A673 (cell line): ENCODE data around the gene GOLGA6D. TPM values are rescaled to one million over a fixed set of nuclear protein-coding genes. Genes with fewer than 3 reads are reported as not detected.
"Not testable (repeated sequence)": the region's sequence is repeated elsewhere in the genome, so short reads cannot be mapped to it uniquely, and the experiment has no call there.

Experiments
- Bru-seq: library from RNA; stranded (reverse); fragments of 400-500 nt; gene quantifications from one replicate; lab custom pipeline; 2021; lab: Mats Ljungman, UMichigan
- BruChase-seq, 2 experiments: library from RNA; stranded (reverse); fragments of 400-500 nt; gene quantifications; one replicate each; lab custom pipeline; 2021; lab: Mats Ljungman, UMichigan
- BruUV-seq: library from RNA; stranded (reverse); fragments of 400-500 nt; replicated peaks from 2 replicates; lab custom pipeline; 2021; lab: Mats Ljungman, UMichigan
- CTCF ChIA-PET: fragments of 300-600 bp; sonication (Branson Sonifier 250); formaldehyde crosslinking; loops from one replicate; lab custom pipeline; 2022; ENCODE audit warnings: antibody characterized with exemption; lab: Charles Lee
- POLR2A ChIA-PET: fragments of 300-600 bp; sonication (Branson Sonifier 250); formaldehyde crosslinking; loops from one replicate; lab custom pipeline; 2022; ENCODE audit warnings: antibody characterized with exemption; ENCODE audit not compliant: low non-redundant PET; lab: Charles Lee
- DNase-seq: peaks from one replicate; pipeline ENCODE4 v3.0.0-alpha.2; 2015; ENCODE audit warnings: low spot score
- H3K27ac ChIP-seq: fragments of 200-600 bp; sonication (generic); 2 replicates; pipeline ENCODE4 v1.5.1; 2016; ENCODE audit warnings: mixed run types, low read depth, mild to moderate bottlenecking, mixed read lengths, antibody characterized with exemption, low read length; ENCODE audit not compliant: poor library complexity, severe bottlenecking
- H3K27me3 ChIP-seq: fragments of 200-600 bp; sonication (generic); replicated peaks from 2 replicates; pipeline ENCODE4 v1.6.1; 2017; ENCODE audit warnings: mixed run types, low read depth, mild to moderate bottlenecking, mixed read lengths, antibody characterized with exemption, low read length; ENCODE audit not compliant: insufficient read depth, poor library complexity
- H3K36me3 ChIP-seq: fragments of 200-600 bp; sonication (generic); 2 replicates; pipeline ENCODE4 v1.6.1; 2016; ENCODE audit warnings: mixed run types, mild to moderate bottlenecking, mixed read lengths, antibody characterized with exemption, low read length; ENCODE audit not compliant: insufficient read depth, poor library complexity, severe bottlenecking
- H3K4me1 ChIP-seq: fragments of 200-600 bp; sonication (generic); 2 replicates; pipeline ENCODE4 v1.6.1; 2017; ENCODE audit warnings: mixed run types, mild to moderate bottlenecking, mixed read lengths, antibody characterized with exemption, low read length; ENCODE audit not compliant: insufficient read depth, poor library complexity, severe bottlenecking
- H3K4me3 ChIP-seq: fragments of 200-600 bp; sonication (generic); 2 replicates; pipeline ENCODE4 v1.5.1; 2016; ENCODE audit warnings: low read depth, mixed run types, mild to moderate bottlenecking, mixed read lengths, low read length; ENCODE audit not compliant: poor library complexity, severe bottlenecking
- H3K9me3 ChIP-seq: fragments of 200-600 bp; sonication (generic); 2 replicates; pipeline ENCODE4 v1.6.1; 2016; ENCODE audit warnings: mixed run types, low read depth, mild to moderate bottlenecking, mixed read lengths, antibody characterized with exemption, low read length; ENCODE audit not compliant: poor library complexity, severe bottlenecking
- CTCF ChIP-seq: fragments of 300-800, 200-600 bp; sonication (generic); conservative IDR thresholded peaks from 2 replicates; pipeline ENCODE4 v1.5.1; 2017; ENCODE audit warnings: low read depth, mild to moderate bottlenecking, antibody characterized with exemption, low read length, moderate library complexity, mixed read lengths
- EZH2 ChIP-seq: fragments of 200-600 bp; sonication (generic); IDR thresholded peaks from 2 replicates; pipeline ENCODE4 v1.6.1; 2017; ENCODE audit warnings: borderline replicate concordance, low read depth, mild to moderate bottlenecking, mixed read lengths, antibody characterized with exemption, low read length; ENCODE audit not compliant: poor library complexity, severe bottlenecking
- intact Hi-C: fragments of 100-400 bp; cut with micrococcal nuclease; formaldehyde crosslinking; loops from one replicate; pipeline ENCODE4 v1.10.0; 2022; ENCODE audit not compliant: unreplicated experiment
- long read RNA-seq: library from polyadenylated mRNA; stranded (forward); transcript quantifications from one replicate; pipeline ENCODE4 v2.0.0, GENCODE V29; 2022
- total RNA-seq: library from RNA; stranded (reverse); gene quantifications from 2 replicates; pipeline ENCODE4 v1.2.3, GENCODE V29; 2021

GOLGA6D gene
- total RNA-seq: 0.13 TPM in 1 of 2 replicates, not detected in the other
- not detected for Bru-seq, nascent RNA
- percentile 11 among the genes with signal in this experiment for BruChase-seq, experiment 1, labeled RNA remaining after a 2-hour chase
- BruChase-seq, experiment 2, labeled RNA remaining after a 6-hour chase: percentile 15 among the genes with signal in this experiment
- long read RNA-seq: 0 reads

GRCh38 chr15:75282572-75282971 lies at the start of gene GOLGA6D:
Gene GOLGA6D, plus strand, starts transcription at chr15:75282835. Its CDS starts 41 bp downstream, at chr15:75282876.
- DNase-seq, H3K27me3 ChIP-seq, POLR2A ChIA-PET, CTCF ChIA-PET, BruUV-seq, H3K27ac ChIP-seq, H3K4me1 ChIP-seq, H3K9me3 ChIP-seq, intact Hi-C loops, H3K36me3 ChIP-seq, H3K4me3 ChIP-seq: not testable (repeated sequence)

- Histone ChIP-seq H3K27ac (no peak overlapping the region), H3K4me3 (no peak overlapping the region), H3K9me3 (no peaks in the 10 kb centered on the region), H3K27me3 (peaks cover 9% of the 10 kb centered on the region), H3K36me3 (no peaks in the 10 kb centered on the region), H3K4me1 (no peaks in the 10 kb centered on the region)
- POLR2A ChIA-PET: no interaction called here
- CTCF ChIA-PET: interaction anchor here (0.6 to 0.7 kb wide), 2 partner anchors 32 to 65 kb away, joined by 3 read pairs; partner anchors contain the start of gene C15orf39
- no peak for DNase-seq
- TF ChIP-seq EZH2 (no peak), CTCF (no peak)
- no TSS peak for BruUV-seq
- intact Hi-C loops: no loop called here
Measured at GRCh38 chr15:75233504-75234190, 49.0 kb upstream of the GOLGA6D start.

- Histone ChIP-seq H3K27ac (no peak overlapping the region), H3K4me3 (no peak overlapping the region), H3K36me3 (no peaks in the 10 kb centered on the region), H3K27me3 (peaks cover 9% of the 10 kb centered on the region), H3K9me3 (no peaks in the 10 kb centered on the region), H3K4me1 (no peaks in the 10 kb centered on the region)
- POLR2A ChIA-PET: no interaction called here
- BruUV-seq: no TSS peak
- DNase-seq: no peak
- CTCF ChIA-PET: interaction anchor here (0.6 to 0.7 kb wide), 2 partner anchors 33 to 64 kb away, joined by 3 read pairs; partner anchors contain the start of gene C15orf39
- intact Hi-C loops: no loop called here
- TF ChIP-seq CTCF: no peak
- TF ChIP-seq EZH2: no peak
Measured at GRCh38 chr15:75234191-75234810, 48.3 kb upstream of the GOLGA6D start.
